DND-41 (cell line): ENCODE measurements around the gene DNAH17.

ENCODE experiments used
- ATAC-seq: fragments of 200-7000 bp; cut with Tn5 transposase; 3 replicates; pipeline ENCODE4 v1.9.1; 2021; ENCODE audit warnings: low read depth; ENCODE audit not compliant: insufficient read depth
- DNase-seq: peaks from one replicate; pipeline ENCODE4 v3.0.0-alpha.2; 2020
- H2AFZ ChIP-seq: 2 replicates; pipeline ENCODE4 v1.6.0; 2012; ENCODE audit warnings: low read depth, low read length
- H3K27ac ChIP-seq: 2 replicates; pipeline ENCODE4 v1.5.1; 2012; ENCODE audit warnings: low read length, inconsistent platforms
- H3K27me3 ChIP-seq: fragments of 200-600 bp; sonication (generic); 2 replicates; pipeline ENCODE4 v1.6.0; 2012; ENCODE audit warnings: low read length, mild to moderate bottlenecking, inconsistent platforms; ENCODE audit not compliant: insufficient read depth, poor library complexity
- H3K36me3 ChIP-seq: 2 replicates; pipeline ENCODE4 v1.5.1; 2012; ENCODE audit warnings: low read length, inconsistent platforms; ENCODE audit not compliant: insufficient read depth
- H3K4me1 ChIP-seq: 2 replicates; pipeline ENCODE4 v1.5.1; 2012; ENCODE audit warnings: mild to moderate bottlenecking, low read length; ENCODE audit not compliant: insufficient read depth
- H3K4me2 ChIP-seq: 2 replicates; pipeline ENCODE4 v1.6.0; 2012; ENCODE audit warnings: mild to moderate bottlenecking, moderate library complexity, low read length, inconsistent platforms; ENCODE audit not compliant: insufficient read depth
- H3K4me3 ChIP-seq, 2 experiments: fragments of 200-600 bp in 1 of 2; shearing (Covaris generic) in 1 of 2; 2 replicates each; pipeline ENCODE4 v1.5.1; 2012 to 2016; ENCODE audit warnings: inconsistent platforms in 2 of 2, low read length in 2 of 2, mild to moderate bottlenecking in 2 of 2, low read depth in 1 of 2, moderate library complexity in 1 of 2
- H3K79me2 ChIP-seq: 2 replicates; pipeline ENCODE4 v1.6.0; 2012; ENCODE audit warnings: low read length, inconsistent platforms; ENCODE audit not compliant: insufficient read depth
- H3K9ac ChIP-seq: 2 replicates; pipeline ENCODE4 v1.6.0; 2012; ENCODE audit warnings: low read depth, mild to moderate bottlenecking, inconsistent platforms, low read length, moderate library complexity
- H3K9me3 ChIP-seq: 2 replicates; pipeline ENCODE4 v1.5.1; 2012; ENCODE audit warnings: low read length, moderate library complexity, mild to moderate bottlenecking, inconsistent platforms; ENCODE audit not compliant: insufficient read depth, severe bottlenecking
- H4K20me1 ChIP-seq: 2 replicates; pipeline ENCODE4 v1.6.0; 2012; ENCODE audit warnings: low read length; ENCODE audit not compliant: insufficient read depth
- CTCF ChIP-seq: IDR thresholded peaks from 2 replicates; pipeline ENCODE4 v1.5.1; 2012; ENCODE audit warnings: borderline replicate concordance, low read length, moderate library complexity, mild to moderate bottlenecking; ENCODE audit not compliant: poor library complexity, severe bottlenecking; ENCODE audit errors: extremely low read depth
- EZH2 ChIP-seq: IDR thresholded peaks from 3 replicates; pipeline ENCODE4 v1.6.1; 2012; ENCODE audit warnings: borderline replicate concordance, low read depth, mild to moderate bottlenecking, moderate library complexity, low read length, inconsistent platforms; ENCODE audit not compliant: severe bottlenecking

Gene DNAH17

GRCh38 chr17:78460951-78461798 lies 116.0 kb downstream of the DNAH17 start:
- DNase-seq (no peak), ATAC-seq (no peak)
- no peak overlapping the region for H3K27ac ChIP-seq
- no peak overlapping the region for H3K4me2 ChIP-seq
- no peaks in the 10 kb centered on the region; the same call in 1 of the 2 replicates for H4K20me1 ChIP-seq
- no peak overlapping the region for H3K4me3 ChIP-seq
- no peak for TF ChIP-seq EZH2
- no peak for TF ChIP-seq CTCF
- no peak overlapping the region for H3K9ac ChIP-seq
- H2AFZ ChIP-seq, result no peak overlapping the region
- H3K9me3 ChIP-seq, result no peaks in the 10 kb centered on the region
- no peaks in the 10 kb centered on the region for H3K79me2 ChIP-seq
- no peaks in the 10 kb centered on the region for H3K27me3 ChIP-seq
- H3K4me1 ChIP-seq, result no peaks in the 10 kb centered on the region
- H3K36me3 ChIP-seq, result no peaks in the 10 kb centered on the region

GRCh38 chr17:78460176-78460675 lies 117.0 kb downstream of the DNAH17 start:
- no peak for DNase-seq
- Histone ChIP-seq H3K9me3 (no peaks in the 10 kb centered on the region), H3K27ac (no peak overlapping the region), H3K27me3 (no peaks in the 10 kb centered on the region), H3K4me2 (no peak overlapping the region), H3K4me3 (no peak overlapping the region), H3K79me2 (no peaks in the 10 kb centered on the region), H3K4me1 (no peaks in the 10 kb centered on the region), H3K9ac (no peak overlapping the region), H4K20me1 (no peaks in the 10 kb centered on the region; the same call in 1 of the 2 replicates), H2AFZ (no peak overlapping the region), H3K36me3 (no peaks in the 10 kb centered on the region)
- ATAC-seq, result no peak
- TF ChIP-seq EZH2, result no peak

GRCh38 chr17:78459696-78460095 lies 117.5 kb downstream of the DNAH17 start:
- Histone ChIP-seq H3K4me3 (no peak overlapping the region), H3K27me3 (no peaks in the 10 kb centered on the region), H3K4me1 (no peaks in the 10 kb centered on the region), H3K79me2 (no peaks in the 10 kb centered on the region), H3K27ac (no peak overlapping the region), H4K20me1 (no peaks in the 10 kb centered on the region; the same call in 1 of the 2 replicates), H3K9me3 (no peaks in the 10 kb centered on the region), H3K4me2 (no peak overlapping the region), H3K9ac (no peak overlapping the region), H2AFZ (no peak overlapping the region), H3K36me3 (no peaks in the 10 kb centered on the region)
- ATAC-seq (no peak), DNase-seq (no peak)
- TF ChIP-seq CTCF (no peak), EZH2 (no peak)

- Histone ChIP-seq H3K4me3 (no peak overlapping the region), H3K27me3 (no peaks in the 10 kb centered on the region), H3K9me3 (no peaks in the 10 kb centered on the region), H3K4me2 (no peak overlapping the region), H3K36me3 (no peaks in the 10 kb centered on the region), H2AFZ (no peak overlapping the region), H3K9ac (no peak overlapping the region), H4K20me1 (no peaks in the 10 kb centered on the region; the same call in 1 of the 2 replicates), H3K79me2 (no peaks in the 10 kb centered on the region), H3K27ac (no peak overlapping the region), H3K4me1 (no peaks in the 10 kb centered on the region)
- ATAC-seq (no peak), DNase-seq (no peak)
- TF ChIP-seq CTCF (no peak), EZH2 (no peak)
Observed at GRCh38 chr17:78458736-78459335, 118.4 kb downstream of the DNAH17 start.
